Activated CD8-positive, alpha-beta T cell treated with anti-CD3 and anti-CD28 coated beads for 36 hours (primary cell): ENCODE results near the gene VMA21. TPM values are rescaled to one million over a fixed set of nuclear protein-coding genes. Genes with fewer than 3 reads are reported as not detected.

Experiments used
- ATAC-seq: fragments of 200-7000 bp; cut with Tn5 transposase; one replicate; pipeline ENCODE4 v1.10.0; 2021; ENCODE audit warnings: mild to moderate bottlenecking, moderate library complexity
- CTCF ChIA-PET: fragments of 350-600 bp; sonication (Branson Sonifier 250); formaldehyde crosslinking; loops from one replicate; lab custom pipeline; 2021; ENCODE audit warnings: antibody characterized with exemption; lab: Charles Lee
- POLR2A ChIA-PET: fragments of 350-600 bp; sonication (Branson Sonifier 250); formaldehyde crosslinking; loops from one replicate; lab custom pipeline; 2021; ENCODE audit warnings: antibody characterized with exemption; lab: Charles Lee
- DNase-seq: peaks from one replicate; pipeline ENCODE4 v3.0.0-alpha.2; 2020
- H3K27ac Mint-ChIP-seq: one replicate; pipeline ENCODE4 v1.8.0; 2021; ENCODE audit warnings: mild to moderate bottlenecking, mixed read lengths
- H3K27me3 Mint-ChIP-seq: one replicate; pipeline ENCODE4 v1.8.0; 2021; ENCODE audit warnings: mixed read lengths
- H3K36me3 Mint-ChIP-seq: one replicate; pipeline ENCODE4 v1.8.0; 2021; ENCODE audit warnings: low read depth, mixed read lengths
- H3K4me1 Mint-ChIP-seq: one replicate; pipeline ENCODE4 v1.8.0; 2021; ENCODE audit warnings: low read depth, mixed read lengths
- H3K4me3 Mint-ChIP-seq: one replicate; pipeline ENCODE4 v1.8.0; 2021; ENCODE audit warnings: mild to moderate bottlenecking, moderate library complexity, mixed read lengths
- H3K9me3 Mint-ChIP-seq: one replicate; pipeline ENCODE4 v1.8.0; 2021; ENCODE audit warnings: mixed read lengths
- intact Hi-C: fragments of 100-400 bp; cut with micrococcal nuclease; formaldehyde crosslinking; loops from one replicate; pipeline ENCODE4 v1.10.0; 2022
- total RNA-seq, 2 experiments: library from RNA; stranded (reverse); gene quantifications; one replicate each; pipeline ENCODE4 v1.2.3, GENCODE V29; 2021
- TF ChIP-seq, protein P1 (sequence below): fragments of 200-600 bp; IDR thresholded peaks from one replicate; pipeline ENCODE4 v1.8.0; 2022; ENCODE audit warnings: antibody characterized with exemption, mild to moderate bottlenecking

Gene VMA21, protein sequence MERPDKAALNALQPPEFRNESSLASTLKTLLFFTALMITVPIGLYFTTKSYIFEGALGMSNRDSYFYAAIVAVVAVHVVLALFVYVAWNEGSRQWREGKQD
- 10 to 100 TPM; 41.6 to 41.9 TPM for total RNA-seq

DNA sequence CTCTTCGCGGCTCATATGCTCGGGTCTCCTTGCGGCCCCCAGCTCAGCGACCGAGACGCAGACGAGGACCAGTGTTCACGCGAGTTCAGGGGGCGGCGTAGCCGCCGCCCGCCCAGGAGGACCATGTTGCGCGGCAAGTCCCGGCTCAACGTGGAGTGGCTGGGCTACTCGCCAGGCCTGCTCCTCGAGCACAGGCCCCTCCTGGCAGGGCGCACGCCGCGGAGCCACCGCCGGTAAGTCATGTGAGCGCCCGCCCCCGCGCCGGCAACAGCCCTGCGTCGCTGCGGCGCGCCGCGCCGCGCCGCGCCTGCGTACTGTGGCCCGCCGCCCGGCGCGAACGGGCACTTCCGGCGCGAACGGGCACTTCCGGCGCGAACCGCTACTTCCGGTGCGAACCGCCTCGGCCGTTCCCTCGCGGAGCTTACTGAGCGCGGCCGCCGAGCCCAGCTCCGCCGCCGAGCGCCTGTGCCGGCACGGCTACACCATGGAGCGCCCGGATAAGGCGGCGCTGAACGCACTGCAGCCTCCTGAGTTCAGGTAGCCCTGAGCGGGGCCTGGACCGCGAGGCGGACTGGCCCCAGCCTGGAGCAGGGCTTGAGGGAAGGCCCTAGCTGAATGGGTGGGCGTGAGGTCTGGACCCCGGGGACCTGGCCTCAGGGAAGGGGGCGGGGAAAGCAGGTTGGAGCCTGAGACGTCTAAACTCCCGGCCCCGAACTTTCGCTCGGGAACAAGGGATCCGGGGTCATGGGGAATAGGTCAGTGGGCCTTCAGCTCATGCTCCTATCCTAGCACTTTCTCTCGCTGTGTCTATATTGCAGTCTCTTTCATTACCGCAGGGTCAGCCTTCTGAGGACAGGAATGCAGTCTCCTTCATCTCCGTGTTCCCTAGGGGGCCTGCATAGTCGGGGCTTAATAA, at the start of gene VMA21:
TSS of gene VMA21 (plus strand) at position 382 of the 916 bp plus-strand sequence. CDS start at position 485, 103 bp downstream.
- DNase-seq: peak; percentile 84
- H3K27me3 Mint-ChIP-seq: no peaks in the 10 kb centered on the region
- H3K4me3 Mint-ChIP-seq: peak within 1 kb of the TSS; percentile 91
- peaks cover 40% of the 10 kb centered on the region for H3K4me1 Mint-ChIP-seq
- POLR2A ChIA-PET: interaction anchor here (0.6 to 1.3 kb wide), 4 partner anchors 13 to 70 kb away, joined by 3 to 4 read pairs (median 3); no protein-coding TSS in a partner anchor
- ATAC-seq: peak; percentile 83
- no peaks in the 10 kb centered on the region for H3K9me3 Mint-ChIP-seq
- peaks cover 21% of the 10 kb centered on the region for H3K36me3 Mint-ChIP-seq
- intact Hi-C loops: no loop called here
- TF ChIP-seq, protein P1, sequence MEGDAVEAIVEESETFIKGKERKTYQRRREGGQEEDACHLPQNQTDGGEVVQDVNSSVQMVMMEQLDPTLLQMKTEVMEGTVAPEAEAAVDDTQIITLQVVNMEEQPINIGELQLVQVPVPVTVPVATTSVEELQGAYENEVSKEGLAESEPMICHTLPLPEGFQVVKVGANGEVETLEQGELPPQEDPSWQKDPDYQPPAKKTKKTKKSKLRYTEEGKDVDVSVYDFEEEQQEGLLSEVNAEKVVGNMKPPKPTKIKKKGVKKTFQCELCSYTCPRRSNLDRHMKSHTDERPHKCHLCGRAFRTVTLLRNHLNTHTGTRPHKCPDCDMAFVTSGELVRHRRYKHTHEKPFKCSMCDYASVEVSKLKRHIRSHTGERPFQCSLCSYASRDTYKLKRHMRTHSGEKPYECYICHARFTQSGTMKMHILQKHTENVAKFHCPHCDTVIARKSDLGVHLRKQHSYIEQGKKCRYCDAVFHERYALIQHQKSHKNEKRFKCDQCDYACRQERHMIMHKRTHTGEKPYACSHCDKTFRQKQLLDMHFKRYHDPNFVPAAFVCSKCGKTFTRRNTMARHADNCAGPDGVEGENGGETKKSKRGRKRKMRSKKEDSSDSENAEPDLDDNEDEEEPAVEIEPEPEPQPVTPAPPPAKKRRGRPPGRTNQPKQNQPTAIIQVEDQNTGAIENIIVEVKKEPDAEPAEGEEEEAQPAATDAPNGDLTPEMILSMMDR: no peak
- CTCF ChIA-PET: interaction anchor here (1.0 to 1.3 kb wide), 2 partner anchors 36 to 499 kb away, joined by 3 to 4 read pairs; no protein-coding TSS in a partner anchor
- peak within 1 kb of the TSS; percentile 97 for H3K27ac Mint-ChIP-seq

DNA sequence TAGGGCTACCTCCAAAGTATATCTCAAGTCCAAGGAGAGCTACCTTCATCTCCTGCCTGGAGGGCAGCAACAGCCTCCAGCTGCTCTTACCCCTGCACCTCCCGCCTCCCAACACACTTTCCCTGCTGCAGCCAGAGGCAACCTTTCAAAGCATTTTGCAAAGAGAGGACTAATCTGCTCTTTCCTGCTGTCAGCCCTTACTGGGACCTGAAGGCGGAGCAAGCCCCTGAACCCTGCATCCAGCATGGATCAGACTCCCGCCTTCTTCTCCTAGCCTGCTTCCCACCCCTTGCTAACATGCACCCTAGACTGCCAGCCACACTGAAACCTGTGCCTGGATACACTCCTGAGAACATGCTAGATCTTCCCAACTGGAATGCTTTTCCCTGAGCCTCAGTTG, 37.7 kb upstream of the VMA21 start:
- Mint-ChIP-seq H3K4me3 (no peak overlapping the region), H3K9me3 (no peaks in the 10 kb centered on the region), H3K27me3 (peaks cover 11% of the 10 kb centered on the region), H3K27ac (no peak overlapping the region), H3K36me3 (no peaks in the 10 kb centered on the region), H3K4me1 (no peaks in the 10 kb centered on the region)
- ATAC-seq: no peak
- intact Hi-C loops: no loop called here
- no peak for DNase-seq
- ChIA-PET POLR2A (interaction anchor here (1.5 kb wide), 1 partner anchor 37 kb away, joined by 3 read pairs; the partner anchor contains the start of gene VMA21), CTCF (interaction anchor here (1.5 to 1.7 kb wide), 2 partner anchors 21 to 209 kb away, joined by 4 to 8 read pairs; no protein-coding TSS in a partner anchor)
- TF ChIP-seq, protein P1: no peak

DNA sequence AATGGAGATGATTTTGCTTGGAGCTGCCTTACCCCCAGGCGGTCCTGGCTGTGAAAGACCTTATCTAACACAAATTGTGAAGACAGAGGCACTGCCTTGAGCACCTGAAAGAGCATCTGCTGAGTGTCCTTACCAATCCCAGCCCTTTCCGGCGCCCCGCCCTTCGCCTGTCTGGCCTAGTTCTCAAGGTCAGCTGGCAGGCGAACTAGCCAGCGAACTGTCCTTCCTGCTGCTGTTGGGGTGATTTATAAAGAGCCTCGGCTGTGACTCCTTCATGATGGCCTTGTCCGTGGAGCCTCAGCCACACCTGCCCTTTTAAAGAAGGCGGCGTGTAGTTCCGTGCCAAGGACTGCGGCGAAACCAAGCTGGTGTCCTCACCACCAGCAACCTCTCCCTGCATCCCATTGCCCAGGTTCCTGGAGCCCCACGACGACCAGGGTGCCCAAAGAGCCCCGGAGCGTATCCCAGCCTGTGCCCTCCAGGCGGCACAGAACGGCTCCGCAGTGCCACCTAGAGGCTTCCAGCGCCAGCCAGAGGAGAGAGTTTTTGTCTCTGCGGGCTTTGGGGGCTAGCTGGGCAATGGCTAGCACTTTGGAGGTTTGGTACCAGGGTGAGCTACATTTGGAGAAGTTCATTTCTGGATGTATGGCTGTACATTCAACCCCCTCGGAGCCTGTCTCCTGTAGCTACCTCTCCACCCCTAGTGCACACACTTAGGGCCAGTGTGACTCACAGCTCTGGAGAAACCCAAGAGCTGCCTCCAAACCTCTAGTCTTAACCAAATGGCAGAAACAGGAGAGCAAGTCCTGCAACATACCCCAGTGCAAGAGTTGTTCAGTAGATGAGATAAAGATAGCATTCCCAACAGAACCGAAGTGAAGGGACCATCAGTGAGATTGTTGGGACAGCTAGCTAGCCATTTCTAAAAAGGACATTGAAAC, 36.8 kb upstream of the VMA21 start:
- no peaks in the 10 kb centered on the region for H3K36me3 Mint-ChIP-seq
- no peak overlapping the region for H3K27ac Mint-ChIP-seq
- POLR2A ChIA-PET: interaction anchor here (0.6 to 1.5 kb wide), 2 partner anchors 36 to 499 kb away, joined by 3 read pairs; partner anchors contain the start of gene VMA21

DNA sequence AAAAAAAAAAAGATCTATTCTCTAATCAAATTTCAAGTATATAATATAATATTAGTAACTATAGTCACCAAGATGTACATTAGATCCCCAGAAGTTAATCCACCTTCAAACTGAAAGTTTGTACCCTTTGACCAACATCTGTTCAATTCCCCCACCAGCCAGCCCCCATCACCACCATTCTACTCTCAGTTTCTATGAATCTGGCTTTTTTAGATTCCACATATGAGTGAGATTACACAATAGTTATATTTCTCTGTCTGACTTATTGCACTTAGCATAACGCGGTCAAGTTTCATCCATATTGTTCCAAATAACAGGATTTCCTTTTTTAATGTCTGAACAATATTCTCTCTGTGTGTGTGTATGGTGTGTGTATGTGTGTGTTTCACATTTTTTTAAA, 33.7 kb upstream of the VMA21 start:
- ChIA-PET POLR2A (no interaction called here), CTCF (no interaction called here)
- Mint-ChIP-seq H3K27me3 (peaks cover 8% of the 10 kb centered on the region), H3K4me3 (no peak overlapping the region), H3K4me1 (no peaks in the 10 kb centered on the region), H3K9me3 (no peaks in the 10 kb centered on the region), H3K27ac (no peak overlapping the region), H3K36me3 (no peaks in the 10 kb centered on the region)
- intact Hi-C loops: loop anchor here (5.0 kb wide), 2 partner anchors 211 to 319 kb away; no protein-coding TSS in a partner anchor
- ATAC-seq (no peak), DNase-seq (no peak)
- TF ChIP-seq, protein P1: no peak

More for the DNA sequence above, 36.8 kb upstream of the VMA21 start:
- TF ChIP-seq, protein P1: peak; percentile 62
- H3K27me3 Mint-ChIP-seq: peaks cover 13% of the 10 kb centered on the region
- DNase-seq (peak; percentile 49), ATAC-seq (peak; percentile 68)
- H3K9me3 Mint-ChIP-seq: no peaks in the 10 kb centered on the region
- H3K4me1 Mint-ChIP-seq: no peaks in the 10 kb centered on the region
- peak overlapping the region; percentile 31 for H3K4me3 Mint-ChIP-seq
- CTCF ChIA-PET: interaction anchor here (0.6 to 1.7 kb wide), 14 partner anchors 9 to 216 kb away, joined by 3 to 8 read pairs (median 3); partner anchors contain the start of gene VMA21
- intact Hi-C loops: loop anchor here (5.0 kb wide), 2 partner anchors 208 to 322 kb away; no protein-coding TSS in a partner anchor
